Aorta (tissue), 5 donors: ENCODE data around the gene RASGRP1. TPM values are rescaled to one million over a fixed set of nuclear protein-coding genes. Genes with fewer than 3 reads are reported as not detected.

ENCODE experiments used
- ATAC-seq: fragments of 200-7000 bp; cut with Tn5 transposase; one replicate; pipeline ENCODE4 v1.9.1; 2022; ENCODE audit warnings: moderate library complexity; ENCODE audit not compliant: low FRiP score
- DNase-seq, 2 donors: peaks; one replicate each; pipeline ENCODE4 v3.0.0-alpha.2; 2020
- H3K27ac ChIP-seq, 2 donors: one replicate each; pipeline ENCODE4 v1.5.1; 2013; ENCODE audit warnings: low read length in 2 of 2, mild to moderate bottlenecking in 2 of 2, moderate library complexity in 2 of 2, control low read depth in 1 of 2, inconsistent platforms in 1 of 2, low read depth in 1 of 2
- H3K27me3 ChIP-seq, 2 donors: one replicate each; pipeline ENCODE4 v1.6.1; 2013; ENCODE audit warnings: control low read depth in 1 of 2, low read length in 1 of 2, mild to moderate bottlenecking in 1 of 2, moderate library complexity in 1 of 2; ENCODE audit not compliant: insufficient read depth in 2 of 2, control insufficient read depth in 1 of 2
- H3K36me3 ChIP-seq, 2 donors: one replicate each; pipeline ENCODE4 v1.6.1; 2013; ENCODE audit warnings: control low read depth in 1 of 2, low read length in 1 of 2, mild to moderate bottlenecking in 1 of 2; ENCODE audit not compliant: insufficient read depth in 2 of 2, control insufficient read depth in 1 of 2
- H3K4me1 ChIP-seq, 2 donors: one replicate each; pipeline ENCODE4 v1.6.1; 2013; ENCODE audit warnings: low read length in 2 of 2, control low read depth in 1 of 2, mild to moderate bottlenecking in 1 of 2, moderate library complexity in 1 of 2; ENCODE audit not compliant: insufficient read depth in 2 of 2, control insufficient read depth in 1 of 2
- H3K4me3 ChIP-seq, 2 donors: one replicate each; pipeline ENCODE4 v1.5.1; 2013; ENCODE audit warnings: low read length in 2 of 2, control low read depth in 1 of 2, mild to moderate bottlenecking in 1 of 2
- H3K9me3 ChIP-seq: one replicate; pipeline ENCODE4 v1.6.1; 2013; ENCODE audit warnings: mild to moderate bottlenecking, low read length; ENCODE audit not compliant: control insufficient read depth
- WGBS, 2 donors: extraction: QIAGEN DNeasy Blood & Tissue Kit; methylation state at CpG; one replicate each; pipeline ENCODE4 v1.1.7; 2013; 5-methylcytosine and 5-hydroxymethylcytosine counted together
- intact Hi-C, 2 donors: fragments of 100-400 bp; cut with DNase I; formaldehyde crosslinking; loops; one replicate each; pipeline versions ENCODE4 v1.14.2 to v1.15.0; 2022
- polyA plus RNA-seq, 2 donors: library from polyadenylated mRNA; stranded (reverse); fragments of 200-250 nt; gene quantifications; one replicate each; pipeline ENCODE4 v1.2.3, GENCODE V29; 2013
- total RNA-seq, 2 donors: library from RNA; stranded (reverse); fragmentation: NEBNext Ultra II Directional; extraction: Animal tissue kit (Norgen Biotek cat#: 25700); gene quantifications; one replicate each; pipeline ENCODE4 v1.2.1, GENCODE V29; 2021
- donor health status: healthy with polysubstance abuse.
- donor health status: Bipolar disorder and iron deficiency.
- donor health status: DM: no; HTN: no; CAD: no.
- donor health status: DM: no; HTN: no; CAD: no.
- donor health status: DM: yes; HTN: yes; CAD: no.

The RASGRP1 gene
- total and polyA plus RNA-seq, 4 donors, result 0.50 to 3.1 (median 1.5) TPM; not detected in 1

- Histone ChIP-seq H3K36me3 (no peaks in the 10 kb centered on the region), H3K27ac (no peak overlapping the region), H3K9me3 (no peaks in the 10 kb centered on the region), H3K4me3 (no peak overlapping the region), H3K27me3 (no peaks in the 10 kb centered on the region), H3K4me1 (no peaks in the 10 kb centered on the region)
- DNase-seq, result no peak
- no peak for ATAC-seq
- intact Hi-C loops, result no loop called here
- WGBS, 2 donors, result 82 to 86% methylated on average over 1 of the region's 1 CpG
Measured at GRCh38 chr15:38496151-38496550, 68.5 kb downstream of the RASGRP1 start.

GRCh38 chr15:38490242-38490922, 74.2 kb downstream of the RASGRP1 start:
- 5 to 7% methylated on average over 3 of the region's 3 CpGs for WGBS, 2 donors
- peak overlapping the region in 1 of 2 donors; percentile 82 for H3K27ac ChIP-seq
- no peaks in the 10 kb centered on the region for H3K27me3 ChIP-seq
- H3K4me1 ChIP-seq, result no peaks in the 10 kb centered on the region
- ATAC-seq, result no peak
- H3K4me3 ChIP-seq, result peak overlapping the region in 1 of 2 donors; percentile 54
- no peak for DNase-seq
- H3K9me3 ChIP-seq, result no peaks in the 10 kb centered on the region
- intact Hi-C loops, result no loop called here
- no peaks in the 10 kb centered on the region for H3K36me3 ChIP-seq

- 94 to 95% methylated on average over 1 of the region's 1 CpG for WGBS, 2 donors
- H3K4me3 ChIP-seq, result no peak overlapping the region
- H3K27me3 ChIP-seq, result no peaks in the 10 kb centered on the region
- H3K4me1 ChIP-seq, result no peaks in the 10 kb centered on the region
- no peaks in the 10 kb centered on the region for H3K9me3 ChIP-seq
- no peak overlapping the region for H3K27ac ChIP-seq
- no peaks in the 10 kb centered on the region for H3K36me3 ChIP-seq
- no peak for DNase-seq
- intact Hi-C loops, result no loop called here
- no peak for ATAC-seq
Measured at GRCh38 chr15:38487378-38487777, 77.2 kb downstream of the RASGRP1 start.

GRCh38 chr15:38486936-38487335, 77.7 kb downstream of the RASGRP1 start:
- no peak overlapping the region for H3K27ac ChIP-seq
- no peaks in the 10 kb centered on the region for H3K9me3 ChIP-seq
- no peaks in the 10 kb centered on the region for H3K27me3 ChIP-seq
- no peaks in the 10 kb centered on the region for H3K4me1 ChIP-seq
- intact Hi-C loops, result no loop called here
- ATAC-seq (no peak), DNase-seq (no peak)
- WGBS, 2 donors, result 73 to 74% methylated on average over 2 of the region's 2 CpGs
- H3K4me3 ChIP-seq, result no peak overlapping the region
- H3K36me3 ChIP-seq, result no peaks in the 10 kb centered on the region

GRCh38 chr15:38482572-38482971, 82.0 kb downstream of the RASGRP1 start:
- intact Hi-C loops, result no loop called here
- no peaks in the 10 kb centered on the region for H3K27me3 ChIP-seq
- H3K9me3 ChIP-seq, result no peaks in the 10 kb centered on the region
- DNase-seq (no peak), ATAC-seq (no peak)
- no peak overlapping the region for H3K27ac ChIP-seq
- no peak overlapping the region for H3K4me3 ChIP-seq
- no peaks in the 10 kb centered on the region for H3K36me3 ChIP-seq
- H3K4me1 ChIP-seq, result no peaks in the 10 kb centered on the region

- ATAC-seq, result no peak
- DNase-seq, result no peak
- intact Hi-C loops, result no loop called here
- H3K27ac ChIP-seq, result no peak overlapping the region
- H3K27me3 ChIP-seq, result no peaks in the 10 kb centered on the region
- 95 to 99% methylated on average over 3 of the region's 3 CpGs for WGBS, 2 donors
- H3K4me3 ChIP-seq, result no peak overlapping the region
- no peaks in the 10 kb centered on the region for H3K4me1 ChIP-seq
- no peaks in the 10 kb centered on the region for H3K9me3 ChIP-seq
- H3K36me3 ChIP-seq, result no peaks in the 10 kb centered on the region
Measured at GRCh38 chr15:38481761-38482160, 82.9 kb downstream of the RASGRP1 start.

- Histone ChIP-seq H3K27ac (no peak overlapping the region), H3K27me3 (no peaks in the 10 kb centered on the region), H3K4me3 (no peak overlapping the region), H3K9me3 (no peaks in the 10 kb centered on the region), H3K4me1 (no peaks in the 10 kb centered on the region), H3K36me3 (no peaks in the 10 kb centered on the region)
- ATAC-seq, result no peak
- intact Hi-C loops, result no loop called here
- 93 to 95% methylated on average over 5 of the region's 5 CpGs for WGBS, 2 donors
- no peak for DNase-seq
Measured at GRCh38 chr15:38481113-38481512, 83.5 kb downstream of the RASGRP1 start.

GRCh38 chr15:38479756-38480155, 84.9 kb downstream of the RASGRP1 start:
- no peak for DNase-seq
- 97 to 100% methylated on average over 1 of the region's 1 CpG for WGBS, 2 donors
- H3K4me3 ChIP-seq, result no peak overlapping the region

GRCh38 chr15:38479266-38479665, 85.3 kb downstream of the RASGRP1 start:
- H3K4me3 ChIP-seq, result no peak overlapping the region
- no peak overlapping the region for H3K27ac ChIP-seq
- no peaks in the 10 kb centered on the region for H3K36me3 ChIP-seq
- H3K4me1 ChIP-seq, result no peaks in the 10 kb centered on the region
- H3K27me3 ChIP-seq, result no peaks in the 10 kb centered on the region
- ATAC-seq (no peak), DNase-seq (no peak)
- intact Hi-C loops, result loop anchor here (5.0 to 10.0 kb wide), 2 partner anchors 66 to 83 kb away; partner anchors contain the start of gene RASGRP1 (in 1 of the 2)
- H3K9me3 ChIP-seq, result no peaks in the 10 kb centered on the region

More at GRCh38 chr15:38479756-38480155, 84.9 kb downstream of the RASGRP1 start:
- no peak overlapping the region for H3K27ac ChIP-seq
- ATAC-seq, result no peak
- intact Hi-C loops, result loop anchor here (5.0 to 10.0 kb wide), 2 partner anchors 65 to 83 kb away; partner anchors contain the start of gene RASGRP1 (in 1 of the 2)
- no peaks in the 10 kb centered on the region for H3K27me3 ChIP-seq
- no peaks in the 10 kb centered on the region for H3K4me1 ChIP-seq
- H3K9me3 ChIP-seq, result no peaks in the 10 kb centered on the region
- H3K36me3 ChIP-seq, result no peaks in the 10 kb centered on the region
